Pancreas (tissue), 10 donors: Measurements from ENCODE around the gene ANAPC16. TPM values are rescaled to one million over a fixed set of nuclear protein-coding genes. Genes with fewer than 3 reads are reported as not detected.

ENCODE experiments used
- ATAC-seq, 4 donors: fragments of 200-7000 bp; cut with Tn5 transposase; one replicate each; pipeline versions ENCODE4 v1.8.0 to v1.9.1; 2020; ENCODE audit warnings: mild to moderate bottlenecking in 4 of 4, moderate library complexity in 4 of 4
- DNase-seq, 6 donors: peaks; one replicate each; pipeline ENCODE4 v3.0.0-alpha.2; 2020
- FAIRE-seq: peaks from 2 replicates; lab custom pipeline; 2012; peaks lifted over from hg19 to GRCh38; lab: Jason Lieb, UNC
- H3K27ac ChIP-seq, 4 donors: fragments of 200-600 bp; sonication (generic); 1 replicate in 3 of 4; 2 replicates in 1 of 4; pipeline versions ENCODE4 v1.5.0 to v1.8.0; 2020
- H3K27me3 ChIP-seq, 4 donors: fragments of 200-600 bp; one replicate each; pipeline ENCODE4 v1.8.0; 2021
- H3K36me3 ChIP-seq, 3 donors: fragments of 200-600 bp; sonication (generic) in 1 of 3; one replicate each; pipeline versions ENCODE4 v1.5.0 to v1.8.0; 2020 to 2021
- H3K4me1 ChIP-seq, 3 donors: fragments of 200-600 bp; one replicate each; pipeline ENCODE4 v1.8.0; 2021
- H3K4me3 ChIP-seq, 4 donors: fragments of 200-600 bp; sonication (generic) in 2 of 4; one replicate each; pipeline versions ENCODE4 v1.5.0 to v1.8.0; 2020 to 2021
- H3K9me3 ChIP-seq, 4 donors: fragments of 200-600 bp; one replicate each; pipeline ENCODE4 v1.8.0; 2021
- CTCF ChIP-seq, 4 donors: fragments of 200-600 bp; sonication (generic) in 3 of 4; IDR thresholded peaks; one replicate each; pipeline versions ENCODE4 v1.5.0 to v1.8.0; 2021; ENCODE audit warnings: antibody characterized with exemption in 4 of 4
- WGBS, 2 donors: extraction: QIAGEN DNeasy Blood & Tissue Kit; methylation state at CpG; one replicate each; pipeline ENCODE4 v1.1.7; 2013; 5-methylcytosine and 5-hydroxymethylcytosine counted together
- intact Hi-C, 3 donors: fragments of 100-400 bp; cut with DNase I; formaldehyde crosslinking; loops; one replicate each; pipeline versions ENCODE4 v1.11.1 to v1.14.2; 2022
- polyA plus RNA-seq, 2 donors: library from polyadenylated mRNA; stranded (reverse); fragments of 200-250 nt; gene quantifications; one replicate each; pipeline ENCODE4 v1.2.3, GENCODE V29; 2013
- total RNA-seq, 6 donors: library from RNA; stranded (reverse); fragmentation: NEBNext Ultra II Directional in 4 of 6; extraction: Animal tissue kit (Norgen Biotek cat#: 25700) in 4 of 6; gene quantifications; one replicate each; pipeline versions ENCODE4 v1.2.1 to v1.2.4, GENCODE V29; 2021 to 2023
- donor health status: healthy with polysubstance abuse.
- donor health status: DM: no; HTN: no; CAD: no; lungs with moderate emphysema.
- donor health status: DM: no; HTN: no; CAD: no.
- donor health status: control.
- donor health status: control.
- donor health status: Bipolar disorder and iron deficiency.
- donor health status: DM: yes; HTN: yes; CAD: no.
- donor health status: DM: no; HTN: no; CAD: no.
- donor health status: DM: no; HTN: no; CAD: no.
- donor health status: DM: yes; HTN: yes; CAD: no.

The ANAPC16 gene
- total and polyA plus RNA-seq, 8 donors, result 52.4 to 153 (median 70.0) TPM

GRCh38 chr10:72252972-72253371 is 37.2 kb downstream of the ANAPC16 start:
- H3K4me1 ChIP-seq, result peaks cover 47 to 54% (median 50%) of the 10 kb centered on the region in 3 donors
- H3K36me3 ChIP-seq, result no peaks in the 10 kb centered on the region
- ATAC-seq (no peak), DNase-seq (no peak), FAIRE-seq (no peak)
- WGBS, 2 donors, result 92 to 94% methylated on average over 3 of the region's 3 CpGs
- TF ChIP-seq CTCF (IDR thresholded peaks at IDR 0.05), result no peak
- no peak overlapping the region for H3K4me3 ChIP-seq
- intact Hi-C loops, result no loop called here
- no peak overlapping the region for H3K27ac ChIP-seq
- H3K9me3 ChIP-seq, result no peaks in the 10 kb centered on the region
- H3K27me3 ChIP-seq, result no peaks in the 10 kb centered on the region

- 80 to 82% methylated on average over 7 of the region's 7 CpGs for WGBS, 2 donors
- H3K27me3 ChIP-seq, result no peaks in the 10 kb centered on the region
- no peaks in the 10 kb centered on the region for H3K9me3 ChIP-seq
- ATAC-seq (no peak), DNase-seq (no peak), FAIRE-seq (no peak)
- intact Hi-C loops, result no loop called here
- peaks cover 41 to 48% (median 44%) of the 10 kb centered on the region in 3 donors for H3K4me1 ChIP-seq
- peak overlapping the region in 1 of 4 donors; percentile 91 for H3K27ac ChIP-seq
- H3K4me3 ChIP-seq, result no peak overlapping the region
- H3K36me3 ChIP-seq, result no peaks in the 10 kb centered on the region
- no peak for TF ChIP-seq CTCF (IDR thresholded peaks at IDR 0.05)
These were observed 37.8 kb downstream of the ANAPC16 start for GRCh38 chr10:72253578-72253977.

- H3K27me3 ChIP-seq, result no peaks in the 10 kb centered on the region
- no peaks in the 10 kb centered on the region for H3K9me3 ChIP-seq
- H3K4me3 ChIP-seq, result no peak overlapping the region
- intact Hi-C loops, result no loop called here
- FAIRE-seq (no peak), ATAC-seq (peak; percentile 91 to 98 (median 95)), DNase-seq (peak; percentile 80 to 95 (median 87))
- no peak for TF ChIP-seq CTCF (IDR thresholded peaks at IDR 0.05)
- no peaks in the 10 kb centered on the region for H3K36me3 ChIP-seq
- H3K4me1 ChIP-seq, result peaks cover 32 to 40% (median 35%) of the 10 kb centered on the region in 3 donors
- 7 to 9% methylated on average over 15 of the region's 15 CpGs for WGBS, 2 donors
- peak overlapping the region; percentile 66 to 91 (median 79) for H3K27ac ChIP-seq
These were observed 39.2 kb downstream of the ANAPC16 start for GRCh38 chr10:72254813-72255568.

- intact Hi-C loops, result no loop called here
- Histone ChIP-seq H3K9me3 (no peaks in the 10 kb centered on the region), H3K4me1 (peaks cover 32 to 47% (median 42%) of the 10 kb centered on the region in 3 donors), H3K27ac (peak overlapping the region in 1 of 4 donors; percentile 82), H3K4me3 (no peak overlapping the region), H3K36me3 (no peaks in the 10 kb centered on the region), H3K27me3 (no peaks in the 10 kb centered on the region)
- ATAC-seq (no peak), DNase-seq (no peak), FAIRE-seq (no peak)
- TF ChIP-seq CTCF (IDR thresholded peaks at IDR 0.05), result no peak
- 95 to 96% methylated on average over 6 of the region's 6 CpGs for WGBS, 2 donors
These were observed 40.3 kb downstream of the ANAPC16 start for GRCh38 chr10:72255977-72256729.
